ENCODE data around the gene FAM78A. TPM values are rescaled to one million over a fixed set of nuclear protein-coding genes. Genes with fewer than 3 reads are reported as not detected.
"Not testable (repeated sequence)": the region's sequence is repeated elsewhere in the genome, so short reads cannot be mapped to it uniquely, and the experiment has no call there.

Gene FAM78A
- total RNA-seq, 2 donors from 2014 or later = 38.0 to 42.3 TPM

- ATAC-seq (replicated peaks in 1 of 2) = no peak
- H3K36me3 Mint-ChIP-seq (ENCODE audit: insufficient read depth in 2 of 2) = peaks cover 17 to 27% of the 10 kb centered on the region in 2 donors
- peak in 1 of 2 donors; percentile 40 for DNase-seq
- H3K4me3 Mint-ChIP-seq = peak overlapping the region; percentile 93 to 100
- H3K27ac Mint-ChIP-seq = peak overlapping the region; percentile 100
- no peaks in the 10 kb centered on the region for H3K27me3 Mint-ChIP-seq (ENCODE audit: low read depth)
- H3K4me1 Mint-ChIP-seq (ENCODE audit: low read depth) = peaks cover 52% of the 10 kb centered on the region
- H3K9me3 Mint-ChIP-seq = no peaks in the 10 kb centered on the region
These were observed 2.2 kb downstream of the FAM78A start for GRCh38 chr9:131273856-131274673.

- Mint-ChIP-seq H3K4me1 (ENCODE audit: low read depth) (peaks cover 50% of the 10 kb centered on the region), H3K9me3 (no peaks in the 10 kb centered on the region), H3K27me3 (ENCODE audit: low read depth) (no peaks in the 10 kb centered on the region), H3K27ac (peak overlapping the region; percentile 100), H3K4me3 (peak overlapping the region; percentile 93 to 100), H3K36me3 (ENCODE audit: insufficient read depth in 2 of 2) (peaks cover 17 to 27% of the 10 kb centered on the region in 2 donors)
- DNase-seq (peak; percentile 36 to 52), ATAC-seq (replicated peaks in 1 of 2) (no peak)
These were observed 3.0 kb downstream of the FAM78A start for GRCh38 chr9:131273146-131273855.

- H3K36me3 Mint-ChIP-seq (ENCODE audit: insufficient read depth in 2 of 2) = peaks cover 17 to 25% of the 10 kb centered on the region in 2 donors
- H3K9me3 Mint-ChIP-seq = no peaks in the 10 kb centered on the region
- ATAC-seq (replicated peaks in 1 of 2) (no peak), DNase-seq (no peak)
- peak overlapping the region; percentile 93 to 100 for H3K4me3 Mint-ChIP-seq
- H3K27me3 Mint-ChIP-seq (ENCODE audit: low read depth) = no peaks in the 10 kb centered on the region
- peaks cover 57% of the 10 kb centered on the region for H3K4me1 Mint-ChIP-seq (ENCODE audit: low read depth)
- H3K27ac Mint-ChIP-seq = peak overlapping the region; percentile 100
These were observed 4.1 kb downstream of the FAM78A start for GRCh38 chr9:131272212-131272611.

GRCh38 chr9:131271506-131271931, 4.8 kb downstream of the FAM78A start:
- Mint-ChIP-seq H3K4me3 (peak overlapping the region; percentile 93 to 100), H3K27me3 (ENCODE audit: low read depth) (no peaks in the 10 kb centered on the region), H3K4me1 (ENCODE audit: low read depth) (peaks cover 64% of the 10 kb centered on the region), H3K36me3 (ENCODE audit: insufficient read depth in 2 of 2) (peaks cover 17 to 25% of the 10 kb centered on the region in 2 donors), H3K27ac (peak overlapping the region; percentile 100), H3K9me3 (no peaks in the 10 kb centered on the region)
- DNase-seq = no peak
- ATAC-seq (replicated peaks in 1 of 2) = no peak

- H3K27me3 Mint-ChIP-seq (ENCODE audit: low read depth); H3K9me3 Mint-ChIP-seq: not testable (repeated sequence)
These were observed 5.4 kb downstream of the FAM78A start for GRCh38 chr9:131271016-131271273.

GRCh38 chr9:131270171-131271015, 5.9 kb downstream of the FAM78A start:
- Mint-ChIP-seq H3K27ac (peak overlapping the region; percentile 100), H3K27me3 (ENCODE audit: low read depth) (no peaks in the 10 kb centered on the region), H3K4me1 (ENCODE audit: low read depth) (peaks cover 76% of the 10 kb centered on the region), H3K9me3 (no peaks in the 10 kb centered on the region), H3K36me3 (ENCODE audit: insufficient read depth in 2 of 2) (peaks cover 14 to 15% of the 10 kb centered on the region in 2 donors), H3K4me3 (peak overlapping the region; percentile 93 to 100)
- ATAC-seq (replicated peaks in 1 of 2) = peak; percentile 16 to 34
- peak; percentile 61 to 62 for DNase-seq

More at GRCh38 chr9:131271016-131271273, 5.4 kb downstream of the FAM78A start:
- not testable (repeated sequence) for ATAC-seq (replicated peaks in 1 of 2); DNase-seq
- Mint-ChIP-seq H3K36me3 (ENCODE audit: insufficient read depth in 2 of 2) (peaks cover 17 to 21% of the 10 kb centered on the region in 2 donors), H3K4me3 (peak overlapping the region; percentile 93 to 100), H3K27ac (peak overlapping the region; percentile 100), H3K4me1 (ENCODE audit: low read depth) (peaks cover 70% of the 10 kb centered on the region)

- no peaks in the 10 kb centered on the region for H3K27me3 Mint-ChIP-seq (ENCODE audit: low read depth)
- H3K4me3 Mint-ChIP-seq = peak overlapping the region; percentile 83 to 93
- H3K27ac Mint-ChIP-seq = peak overlapping the region; percentile 92
- DNase-seq (peak; percentile 41 to 47), ATAC-seq (replicated peaks in 1 of 2) (peak; percentile 5 to 27)
- no peaks in the 10 kb centered on the region for H3K9me3 Mint-ChIP-seq
- H3K4me1 Mint-ChIP-seq (ENCODE audit: low read depth) = peaks cover 97% of the 10 kb centered on the region
- H3K36me3 Mint-ChIP-seq (ENCODE audit: insufficient read depth in 2 of 2) = peaks cover 6 to 15% of the 10 kb centered on the region in 2 donors
These were observed 9.8 kb downstream of the FAM78A start for GRCh38 chr9:131266266-131267229.

GRCh38 chr9:131264231-131264630, 12.1 kb downstream of the FAM78A start:
- Mint-ChIP-seq H3K27ac (peak overlapping the region; percentile 92), H3K4me3 (peak overlapping the region; percentile 87 to 93), H3K4me1 (ENCODE audit: low read depth) (peaks cover 84% of the 10 kb centered on the region), H3K9me3 (no peaks in the 10 kb centered on the region), H3K27me3 (ENCODE audit: low read depth) (no peaks in the 10 kb centered on the region), H3K36me3 (ENCODE audit: insufficient read depth in 2 of 2) (peaks cover 6 to 19% of the 10 kb centered on the region in 2 donors)
- DNase-seq (peak; percentile 45 to 50), ATAC-seq (replicated peaks in 1 of 2) (peak; percentile 6 to 18)

- H3K36me3 Mint-ChIP-seq (ENCODE audit: insufficient read depth in 2 of 2) = peaks cover 6 to 19% of the 10 kb centered on the region in 2 donors
- H3K9me3 Mint-ChIP-seq = no peaks in the 10 kb centered on the region
- no peaks in the 10 kb centered on the region for H3K27me3 Mint-ChIP-seq (ENCODE audit: low read depth)
- ATAC-seq (replicated peaks in 1 of 2) = no peak
- no peak for DNase-seq
- peak overlapping the region; percentile 92 for H3K27ac Mint-ChIP-seq
- peak overlapping the region; percentile 87 to 93 for H3K4me3 Mint-ChIP-seq
- H3K4me1 Mint-ChIP-seq (ENCODE audit: low read depth) = peaks cover 81% of the 10 kb centered on the region
These were observed 12.6 kb downstream of the FAM78A start for GRCh38 chr9:131263701-131264100.

GRCh38 chr9:131263033-131263343, 13.3 kb downstream of the FAM78A start:
- Mint-ChIP-seq H3K36me3 (ENCODE audit: insufficient read depth in 2 of 2) (peaks cover 6 to 19% of the 10 kb centered on the region in 2 donors), H3K4me1 (ENCODE audit: low read depth) (peaks cover 77% of the 10 kb centered on the region)

GRCh38 chr9:131262327-131263032, 13.8 kb downstream of the FAM78A start:
- peaks cover 77% of the 10 kb centered on the region for H3K4me1 Mint-ChIP-seq (ENCODE audit: low read depth)
- no peak for ATAC-seq (replicated peaks in 1 of 2)

More at GRCh38 chr9:131263033-131263343, 13.3 kb downstream of the FAM78A start:
- Mint-ChIP-seq H3K27ac (peak overlapping the region; percentile 23), H3K4me3 (peak overlapping the region; percentile 14 to 58)
- not testable (repeated sequence) for H3K9me3 Mint-ChIP-seq; ATAC-seq (replicated peaks in 1 of 2); DNase-seq; H3K27me3 Mint-ChIP-seq (ENCODE audit: low read depth)

More at GRCh38 chr9:131262327-131263032, 13.8 kb downstream of the FAM78A start:
- H3K9me3 Mint-ChIP-seq = no peaks in the 10 kb centered on the region
- H3K36me3 Mint-ChIP-seq (ENCODE audit: insufficient read depth in 2 of 2) = peaks cover 6 to 19% of the 10 kb centered on the region in 2 donors
- no peak for DNase-seq
- H3K4me3 Mint-ChIP-seq = peak overlapping the region; percentile 14 to 58
- H3K27me3 Mint-ChIP-seq (ENCODE audit: low read depth) = no peaks in the 10 kb centered on the region
- H3K27ac Mint-ChIP-seq = peak overlapping the region; percentile 23
